ENCODE results near the gene DENND1A. TPM values are rescaled to one million over a fixed set of nuclear protein-coding genes. Genes with fewer than 3 reads are reported as not detected.
A peak's percentile ranks its signal among the peaks of the same experiment; 100 is the strongest.
"Not testable (repeated sequence)": the region's sequence is repeated elsewhere in the genome, so short reads cannot be mapped to it uniquely, and the experiment has no call there.

Gene DENND1A
- total RNA-seq, 3 donors from 2014 or later = 18.4 to 21.3 (median 20.1) TPM

GRCh38 chr9:123642291-123643278 lies 287.3 kb downstream of the DENND1A start:
- no peak for DNase-seq (ENCODE audit: low spot score in 2 of 2)
- H3K36me3 ChIP-seq = no peaks in the 10 kb centered on the region
- H3K9me3 ChIP-seq = no peaks in the 10 kb centered on the region
- H3K4me1 ChIP-seq = no peaks in the 10 kb centered on the region
- intact Hi-C loops (cut with DNase I; ENCODE audit: low total_unique reads) = no loop called here
- TF ChIP-seq CTCF (IDR thresholded peaks at IDR 0.05) (no peak), POLR2AphosphoS5 (IDR thresholded peaks at IDR 0.05) (no peak), POLR2A (IDR thresholded peaks at IDR 0.05) (no peak)
- no peaks in the 10 kb centered on the region for H3K27me3 ChIP-seq
- H3K27ac ChIP-seq = no peak overlapping the region
- no peak overlapping the region for H3K4me3 ChIP-seq

- no peak for DNase-seq (ENCODE audit: low spot score in 2 of 2)
- TF ChIP-seq POLR2A (IDR thresholded peaks at IDR 0.05) (no peak), POLR2AphosphoS5 (IDR thresholded peaks at IDR 0.05) (no peak), CTCF (IDR thresholded peaks at IDR 0.05) (no peak)
- H3K36me3 ChIP-seq = no peaks in the 10 kb centered on the region
- H3K27me3 ChIP-seq = no peaks in the 10 kb centered on the region
- no peaks in the 10 kb centered on the region for H3K9me3 ChIP-seq
- H3K4me1 ChIP-seq = no peaks in the 10 kb centered on the region
- intact Hi-C loops (cut with DNase I; ENCODE audit: low total_unique reads) = no loop called here
- H3K4me3 ChIP-seq = no peak overlapping the region
- no peak overlapping the region for H3K27ac ChIP-seq
Measured at GRCh38 chr9:123640792-123641222, 289.1 kb downstream of the DENND1A start.

GRCh38 chr9:123639743-123640142 lies 290.2 kb downstream of the DENND1A start:
- DNase-seq (ENCODE audit: low spot score in 2 of 2) = no peak
- Histone ChIP-seq H3K36me3 (no peaks in the 10 kb centered on the region), H3K9me3 (no peaks in the 10 kb centered on the region), H3K4me3 (no peak overlapping the region), H3K27me3 (no peaks in the 10 kb centered on the region), H3K27ac (no peak overlapping the region), H3K4me1 (no peaks in the 10 kb centered on the region)
- TF ChIP-seq POLR2AphosphoS5 (IDR thresholded peaks at IDR 0.05) (no peak), CTCF (IDR thresholded peaks at IDR 0.05) (no peak), POLR2A (IDR thresholded peaks at IDR 0.05) (no peak)
- intact Hi-C loops (cut with DNase I; ENCODE audit: low total_unique reads) = no loop called here

- no peak for DNase-seq (ENCODE audit: low spot score in 2 of 2)
- Histone ChIP-seq H3K36me3 (no peaks in the 10 kb centered on the region), H3K4me3 (peak overlapping the region in 1 of 3 donors; percentile 39), H3K9me3 (no peaks in the 10 kb centered on the region), H3K4me1 (no peaks in the 10 kb centered on the region), H3K27me3 (no peaks in the 10 kb centered on the region), H3K27ac (no peak overlapping the region)
- TF ChIP-seq POLR2AphosphoS5 (IDR thresholded peaks at IDR 0.05) (no peak), POLR2A (IDR thresholded peaks at IDR 0.05) (no peak)
- intact Hi-C loops (cut with DNase I; ENCODE audit: low total_unique reads) = no loop called here
Measured at GRCh38 chr9:123637945-123638634, 291.8 kb downstream of the DENND1A start.

GRCh38 chr9:123637606-123637944 lies 292.4 kb downstream of the DENND1A start:
- Histone ChIP-seq H3K27ac (no peak overlapping the region), H3K9me3 (no peaks in the 10 kb centered on the region), H3K36me3 (no peaks in the 10 kb centered on the region), H3K27me3 (no peaks in the 10 kb centered on the region), H3K4me3 (peak overlapping the region in 1 of 3 donors; percentile 39), H3K4me1 (no peaks in the 10 kb centered on the region)
- intact Hi-C loops (cut with DNase I; ENCODE audit: low total_unique reads) = no loop called here
- TF ChIP-seq POLR2A (IDR thresholded peaks at IDR 0.05) = no peak
- no peak for TF ChIP-seq POLR2AphosphoS5 (IDR thresholded peaks at IDR 0.05)
- TF ChIP-seq CTCF (IDR thresholded peaks at IDR 0.05) = no peak
- DNase-seq (ENCODE audit: low spot score in 2 of 2) = no peak

- H3K9me3 ChIP-seq; H3K27me3 ChIP-seq; H3K27ac ChIP-seq; H3K4me1 ChIP-seq; intact Hi-C loops (cut with DNase I; ENCODE audit: low total_unique reads); DNase-seq (ENCODE audit: low spot score in 2 of 2); H3K4me3 ChIP-seq; H3K36me3 ChIP-seq: not testable (repeated sequence)
Measured at GRCh38 chr9:123636805-123637204, 293.1 kb downstream of the DENND1A start.
